HEK293 (cell line): ENCODE results near the gene EFHC1.

Experiments used
- MZF1 ChIP-seq: fragments of 450-650 bp; formaldehyde crosslinking; IDR thresholded peaks from 2 replicates; pipeline ENCODE4 v1.5.1; 2017; ENCODE audit warnings: missing biosample characterization, missing genetic modification characterization, borderline replicate concordance
- ZBTB20 ChIP-seq: fragments of 450-650 bp; formaldehyde crosslinking; IDR thresholded peaks from 2 replicates; pipeline ENCODE4 v1.5.1; 2016; ENCODE audit warnings: missing biosample characterization, missing genetic modification characterization
- ZNF121 ChIP-seq: fragments of 450-650 bp; formaldehyde crosslinking; IDR thresholded peaks from 2 replicates; pipeline ENCODE4 v1.5.1; 2016; ENCODE audit warnings: missing biosample characterization, missing genetic modification characterization
- ZNF138 ChIP-seq: fragments of 450-650 bp; formaldehyde crosslinking; IDR thresholded peaks from 2 replicates; pipeline ENCODE4 v1.5.1; 2016; ENCODE audit warnings: missing biosample characterization, missing genetic modification characterization, borderline replicate concordance
- ZNF239 ChIP-seq: fragments of 450-650 bp; formaldehyde crosslinking; IDR thresholded peaks from 2 replicates; pipeline ENCODE4 v1.5.1; 2016; ENCODE audit warnings: missing biosample characterization, missing genetic modification characterization
- ZNF248 ChIP-seq: fragments of 450-650 bp; formaldehyde crosslinking; IDR thresholded peaks from 2 replicates; pipeline ENCODE4 v1.5.1; 2017; ENCODE audit warnings: missing biosample characterization, missing genetic modification characterization
- ZNF274 ChIP-seq, 2 experiments: fragments of 200-500 bp in 1 of 2; fragments of 450-650 bp in 1 of 2; sonication (Bioruptor generic) in 1 of 2; formaldehyde crosslinking in 1 of 2; IDR thresholded peaks; 2 replicates each; pipeline versions ENCODE4 v1.5.1 to v1.6.1; 2014 to 2016; ENCODE audit warnings: borderline replicate concordance in 1 of 2, inconsistent platforms in 1 of 2, low read length in 1 of 2, missing biosample characterization in 1 of 2, missing genetic modification characterization in 1 of 2
- ZNF510 ChIP-seq: fragments of 450-650 bp; formaldehyde crosslinking; IDR thresholded peaks from 2 replicates; pipeline ENCODE4 v1.5.1; 2018; ENCODE audit warnings: mild to moderate bottlenecking, missing genetic modification characterization, missing biosample characterization; ENCODE audit not compliant: insufficient replicate concordance
- ZNF514 ChIP-seq: fragments of 450-650 bp; formaldehyde crosslinking; IDR thresholded peaks from 2 replicates; pipeline ENCODE4 v1.5.1; 2016; ENCODE audit warnings: missing biosample characterization, missing genetic modification characterization
- ZSCAN30 ChIP-seq: fragments of 450-650 bp; IDR thresholded peaks from 2 replicates; pipeline ENCODE4 v1.5.1; 2018; ENCODE audit warnings: missing biosample characterization, mild to moderate bottlenecking, missing genetic modification characterization, moderate library complexity
- TF ChIP-seq, protein P1 (sequence below): fragments of 450-650 bp; formaldehyde crosslinking; IDR thresholded peaks from 2 replicates; pipeline ENCODE4 v1.5.1; 2016; ENCODE audit warnings: missing biosample characterization, missing genetic modification characterization
- TF ChIP-seq, protein P2 (sequence below): fragments of 450-650 bp; formaldehyde crosslinking; IDR thresholded peaks from 2 replicates; pipeline ENCODE4 v1.5.1; 2016; ENCODE audit warnings: missing biosample characterization, missing genetic modification characterization
- TF ChIP-seq, protein P3 (sequence below): fragments of 450-650 bp; formaldehyde crosslinking; IDR thresholded peaks from 2 replicates; pipeline ENCODE4 v1.5.1; 2016; ENCODE audit warnings: missing biosample characterization, missing genetic modification characterization
- TF ChIP-seq, protein P4 (sequence below): fragments of 450-650 bp; formaldehyde crosslinking; conservative IDR thresholded peaks from 2 replicates; pipeline ENCODE4 v1.5.1; 2016; ENCODE audit warnings: low read depth, missing biosample characterization, missing genetic modification characterization

DNA sequence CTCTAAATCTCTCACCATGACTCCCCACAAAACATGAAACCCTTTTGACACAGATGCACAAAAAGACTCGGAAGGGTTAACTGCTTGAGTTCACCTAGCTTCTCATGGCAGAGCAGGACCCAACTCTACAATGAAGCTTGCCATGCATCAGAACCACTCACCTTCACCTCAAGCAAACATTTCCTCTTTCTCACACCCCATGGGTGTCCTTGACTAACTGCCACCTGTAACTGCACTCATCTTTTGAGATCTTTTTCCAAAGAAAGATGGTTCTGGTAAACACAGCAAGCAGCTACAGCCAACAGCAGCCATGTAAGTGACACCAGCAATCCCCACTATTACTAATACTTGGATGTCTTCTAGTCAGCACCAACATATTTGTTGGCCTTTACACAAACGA lies 76.5 kb downstream of the EFHC1 start:
- TF ChIP-seq, protein P1, sequence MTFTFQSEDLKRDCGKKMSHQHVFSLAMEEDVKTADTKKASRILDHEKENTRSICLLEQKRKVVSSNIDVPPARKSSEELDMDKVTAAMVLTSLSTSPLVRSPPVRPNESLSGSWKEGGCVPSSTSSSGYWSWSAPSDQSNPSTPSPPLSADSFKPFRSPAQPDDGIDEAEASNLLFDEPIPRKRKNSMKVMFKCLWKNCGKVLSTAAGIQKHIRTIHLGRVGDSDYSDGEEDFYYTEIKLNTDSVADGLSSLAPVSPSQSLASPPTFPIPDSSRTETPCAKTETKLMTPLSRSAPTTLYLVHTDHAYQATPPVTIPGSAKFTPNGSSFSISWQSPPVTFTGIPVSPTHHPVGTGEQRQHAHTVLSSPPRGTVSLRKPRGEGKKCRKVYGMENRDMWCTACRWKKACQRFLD (tag by site-specific recombination) = no peak
- TF ChIP-seq, protein P2, sequence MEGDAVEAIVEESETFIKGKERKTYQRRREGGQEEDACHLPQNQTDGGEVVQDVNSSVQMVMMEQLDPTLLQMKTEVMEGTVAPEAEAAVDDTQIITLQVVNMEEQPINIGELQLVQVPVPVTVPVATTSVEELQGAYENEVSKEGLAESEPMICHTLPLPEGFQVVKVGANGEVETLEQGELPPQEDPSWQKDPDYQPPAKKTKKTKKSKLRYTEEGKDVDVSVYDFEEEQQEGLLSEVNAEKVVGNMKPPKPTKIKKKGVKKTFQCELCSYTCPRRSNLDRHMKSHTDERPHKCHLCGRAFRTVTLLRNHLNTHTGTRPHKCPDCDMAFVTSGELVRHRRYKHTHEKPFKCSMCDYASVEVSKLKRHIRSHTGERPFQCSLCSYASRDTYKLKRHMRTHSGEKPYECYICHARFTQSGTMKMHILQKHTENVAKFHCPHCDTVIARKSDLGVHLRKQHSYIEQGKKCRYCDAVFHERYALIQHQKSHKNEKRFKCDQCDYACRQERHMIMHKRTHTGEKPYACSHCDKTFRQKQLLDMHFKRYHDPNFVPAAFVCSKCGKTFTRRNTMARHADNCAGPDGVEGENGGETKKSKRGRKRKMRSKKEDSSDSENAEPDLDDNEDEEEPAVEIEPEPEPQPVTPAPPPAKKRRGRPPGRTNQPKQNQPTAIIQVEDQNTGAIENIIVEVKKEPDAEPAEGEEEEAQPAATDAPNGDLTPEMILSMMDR (tag by site-specific recombination) = no peak
- no peak for TF ChIP-seq MZF1 (tag by site-specific recombination)
- TF ChIP-seq, protein P3, sequence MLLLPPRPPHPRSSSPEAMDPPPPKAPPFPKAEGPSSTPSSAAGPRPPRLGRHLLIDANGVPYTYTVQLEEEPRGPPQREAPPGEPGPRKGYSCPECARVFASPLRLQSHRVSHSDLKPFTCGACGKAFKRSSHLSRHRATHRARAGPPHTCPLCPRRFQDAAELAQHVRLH (tag by site-specific recombination) = no peak
- TF ChIP-seq, protein P4, sequence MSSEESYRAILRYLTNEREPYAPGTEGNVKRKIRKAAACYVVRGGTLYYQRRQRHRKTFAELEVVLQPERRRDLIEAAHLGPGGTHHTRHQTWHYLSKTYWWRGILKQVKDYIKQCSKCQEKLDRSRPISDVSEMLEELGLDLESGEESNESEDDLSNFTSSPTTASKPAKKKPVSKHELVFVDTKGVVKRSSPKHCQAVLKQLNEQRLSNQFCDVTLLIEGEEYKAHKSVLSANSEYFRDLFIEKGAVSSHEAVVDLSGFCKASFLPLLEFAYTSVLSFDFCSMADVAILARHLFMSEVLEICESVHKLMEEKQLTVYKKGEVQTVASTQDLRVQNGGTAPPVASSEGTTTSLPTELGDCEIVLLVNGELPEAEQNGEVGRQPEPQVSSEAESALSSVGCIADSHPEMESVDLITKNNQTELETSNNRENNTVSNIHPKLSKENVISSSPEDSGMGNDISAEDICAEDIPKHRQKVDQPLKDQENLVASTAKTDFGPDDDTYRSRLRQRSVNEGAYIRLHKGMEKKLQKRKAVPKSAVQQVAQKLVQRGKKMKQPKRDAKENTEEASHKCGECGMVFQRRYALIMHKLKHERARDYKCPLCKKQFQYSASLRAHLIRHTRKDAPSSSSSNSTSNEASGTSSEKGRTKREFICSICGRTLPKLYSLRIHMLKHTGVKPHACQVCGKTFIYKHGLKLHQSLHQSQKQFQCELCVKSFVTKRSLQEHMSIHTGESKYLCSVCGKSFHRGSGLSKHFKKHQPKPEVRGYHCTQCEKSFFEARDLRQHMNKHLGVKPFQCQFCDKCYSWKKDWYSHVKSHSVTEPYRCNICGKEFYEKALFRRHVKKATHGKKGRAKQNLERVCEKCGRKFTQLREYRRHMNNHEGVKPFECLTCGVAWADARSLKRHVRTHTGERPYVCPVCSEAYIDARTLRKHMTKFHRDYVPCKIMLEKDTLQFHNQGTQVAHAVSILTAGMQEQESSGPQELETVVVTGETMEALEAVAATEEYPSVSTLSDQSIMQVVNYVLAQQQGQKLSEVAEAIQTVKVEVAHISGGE (tag by site-specific recombination) = no peak
- no peak for TF ChIP-seq ZNF514 (tag by site-specific recombination)
- no peak for TF ChIP-seq ZBTB20 (tag by site-specific recombination)
- TF ChIP-seq ZNF274 (IDR thresholded peaks at IDR 0.05; ENCODE audit: low read length) = no peak
- no peak for TF ChIP-seq ZNF274 (tag by site-specific recombination; IDR thresholded peaks at IDR 0.05; ENCODE audit: borderline replicate concordance)
- TF ChIP-seq ZNF138 (tag by site-specific recombination) = no peak
- TF ChIP-seq ZSCAN30 = no peak
- no peak for TF ChIP-seq ZNF248 (tag by site-specific recombination)
- no peak for TF ChIP-seq ZNF121 (tag by site-specific recombination)
- no peak for TF ChIP-seq ZNF239 (tag by site-specific recombination)
- TF ChIP-seq ZNF510 (tag by site-specific recombination) = no peak
